ENCODE measurements around the gene NBEA. TPM values are rescaled to one million over a fixed set of nuclear protein-coding genes. Genes with fewer than 3 reads are reported as not detected.

NBEA gene
- polyA plus RNA-seq, 2 of the 4 experiments (the other 2 are of a cell fraction): 3.5 to 11.8 TPM

DNA sequence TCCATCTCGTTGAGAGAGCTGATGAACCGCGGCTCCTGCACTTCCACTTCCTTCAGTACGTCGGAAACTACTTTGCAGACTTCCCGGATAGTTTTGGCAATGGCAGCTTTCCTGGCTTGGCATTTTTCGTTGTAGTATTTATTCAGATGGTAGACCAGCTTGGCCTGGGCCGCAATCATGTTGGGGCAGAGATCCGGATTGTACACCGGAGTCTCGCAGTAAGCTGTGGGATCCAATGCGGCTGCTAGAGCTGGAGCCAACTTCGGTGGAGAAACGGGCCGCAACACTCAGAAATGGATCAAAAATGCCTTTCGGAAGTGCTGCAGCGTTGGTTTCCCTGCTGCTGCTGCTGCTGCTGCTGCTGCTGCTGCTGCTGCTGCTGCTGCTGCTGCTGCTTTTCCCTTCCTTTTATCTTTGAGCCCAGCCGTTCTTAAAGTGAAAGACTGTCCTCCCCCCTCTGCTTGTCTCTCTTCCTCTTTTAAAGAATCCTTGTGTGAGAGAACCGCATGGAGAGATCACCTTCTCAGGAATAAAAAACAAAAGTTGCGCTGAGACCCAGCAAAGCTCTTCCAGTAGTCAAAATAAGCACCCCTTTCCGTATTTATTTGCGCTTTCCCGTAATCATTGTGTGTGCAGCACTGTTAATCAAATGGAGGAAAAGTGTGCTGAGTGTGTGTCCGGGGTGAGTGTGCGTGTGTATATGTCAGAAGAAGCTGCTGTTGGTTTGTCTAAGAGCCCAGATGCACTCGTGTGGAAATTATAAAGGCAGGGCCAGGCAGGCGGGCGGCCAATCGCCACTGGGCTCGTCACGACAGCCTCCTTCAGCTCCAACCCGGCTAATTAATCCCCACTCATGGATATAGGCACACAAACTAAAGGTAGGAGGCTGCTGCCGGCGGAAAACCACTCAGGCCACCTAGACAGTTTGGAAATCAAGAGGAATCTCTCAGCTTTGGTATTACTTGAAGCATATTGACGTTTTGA is 534.2 kb downstream of the NBEA start, which contains the start of gene MAB21L1 (continued):
- no peak for TF ChIP-seq REST (IDR thresholded peaks at IDR 0.05)

- H3K4me1 ChIP-seq: no peaks in the 10 kb centered on the region
- 68% methylated on average over 5 of the region's 5 CpGs for WGBS (ENCODE audit: missing lambda C conversion rate)
- POLR2A ChIA-PET: no interaction called here
- H3K4me2 ChIP-seq: no peak overlapping the region
- no peak for ATAC-seq
- H3K27ac ChIP-seq: no peak overlapping the region
- CTCF ChIA-PET: no interaction called here
- DNase-seq (ENCODE audit: low read depth in 1 of 2, low spot score in 1 of 2): no peak
- FAIRE-seq: no peak
- H3K9me3 ChIP-seq: no peaks in the 10 kb centered on the region
- no peak overlapping the region for H3K4me3 ChIP-seq
- TF ChIP-seq PHF8 (IDR thresholded peaks at IDR 0.05; ENCODE audit: borderline replicate concordance, low read depth) (no peak), SREBF2 (IDR thresholded peaks at IDR 0.05) (no peak), RCOR1 (IDR thresholded peaks at IDR 0.05; ENCODE audit: low read depth, low read length) (no peak), FOSB (CRISPR knock-in tag; IDR thresholded peaks at IDR 0.05) (no peak)
These were observed 535.4 kb downstream of the NBEA start for GRCh38 chr13:35477386-35477946.

DNA sequence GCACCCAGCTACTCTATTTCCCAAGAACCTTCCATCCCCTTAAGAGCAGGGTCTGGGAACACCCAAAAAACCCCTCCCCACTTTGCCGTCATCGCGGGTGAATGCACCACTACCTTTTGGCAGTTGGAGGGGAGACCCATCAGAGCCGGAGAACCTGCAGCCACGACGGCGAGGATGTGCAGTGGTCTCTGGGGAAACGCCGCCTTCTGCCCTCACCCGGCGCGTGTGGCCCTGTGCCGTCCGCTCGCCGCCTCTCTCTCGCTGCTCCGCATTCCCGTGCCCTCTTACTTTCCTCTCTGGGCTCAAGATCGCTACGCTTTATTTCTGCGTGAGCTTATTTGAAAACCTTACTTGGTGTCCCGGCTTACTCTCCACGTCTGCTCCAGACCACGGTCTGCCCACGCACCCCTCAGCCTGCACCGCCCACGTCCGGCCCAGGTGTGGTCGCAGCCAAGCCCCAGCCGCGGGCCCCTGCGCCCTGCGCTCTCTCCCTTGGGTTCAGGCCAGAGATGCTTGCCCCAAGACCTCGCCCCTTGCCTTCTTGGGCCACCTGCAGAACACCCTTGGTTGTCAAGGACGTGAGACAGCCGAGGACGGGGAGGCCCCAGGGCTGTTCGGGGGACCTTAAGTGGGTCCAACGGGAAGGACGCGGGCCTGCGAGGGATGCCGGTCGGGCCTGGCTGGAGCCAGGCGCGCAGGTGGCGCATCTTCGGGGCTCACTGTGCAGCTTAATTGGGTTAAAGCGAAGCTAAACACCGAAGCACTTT is 536.4 kb downstream of the NBEA start:
- 95% methylated on average over 40 of the region's 51 CpGs for WGBS (ENCODE audit: missing lambda C conversion rate)
- no peak overlapping the region for H3K4me2 ChIP-seq
- H3K4me3 ChIP-seq: no peak overlapping the region
- ATAC-seq (no peak), FAIRE-seq (no peak), DNase-seq (ENCODE audit: low read depth in 1 of 2, low spot score in 1 of 2) (no peak)
- no peaks in the 10 kb centered on the region for H3K9me3 ChIP-seq
- ChIA-PET CTCF (no interaction called here), POLR2A (no interaction called here)
- H3K27ac ChIP-seq: no peak overlapping the region
- TF ChIP-seq CBX2 (IDR thresholded peaks at IDR 0.05; ENCODE audit: borderline replicate concordance, low read depth): no peak
- TF ChIP-seq SREBF2 (IDR thresholded peaks at IDR 0.05): no peak
- TF ChIP-seq RNF2 (IDR thresholded peaks at IDR 0.05; ENCODE audit: borderline replicate concordance, low read depth): no peak
- no peak for TF ChIP-seq REST (IDR thresholded peaks at IDR 0.05)
- TF ChIP-seq TFCP2L1 (CRISPR knock-in tag; IDR thresholded peaks at IDR 0.05): no peak
- TF ChIP-seq KDM1A (IDR thresholded peaks at IDR 0.05; ENCODE audit: low read depth): no peak
- TF ChIP-seq KDM5A (IDR thresholded peaks at IDR 0.05): no peak
- no peak for TF ChIP-seq MYC (IDR thresholded peaks at IDR 0.05; ENCODE audit: borderline replicate concordance, low read length)
- TF ChIP-seq E2F6 (IDR thresholded peaks at IDR 0.05; ENCODE audit: borderline replicate concordance, low read depth): no peak
- TF ChIP-seq ZSCAN20 (CRISPR knock-in tag; IDR thresholded peaks at IDR 0.05): no peak
- no peak for TF ChIP-seq RCOR1 (IDR thresholded peaks at IDR 0.05; ENCODE audit: low read depth, low read length)
- no peak for TF ChIP-seq NPAS2 (CRISPR knock-in tag; IDR thresholded peaks at IDR 0.05; ENCODE audit: borderline replicate concordance)
- no peaks in the 10 kb centered on the region for H3K4me1 ChIP-seq

Measured in A549 (cell line).